Suppressor macrophage (primary cell): Measurements from ENCODE around the gene MED17.

Experiments
- DNase-seq, 4 experiments: peaks; one replicate each; pipeline ENCODE4 v3.0.0-alpha.2; 2020 to 2022
- total RNA-seq, 17 experiments: gene quantifications; one replicate each; lab custom pipeline; 2026; ENCODE audit warnings: mixed read lengths in 6 of 17, inconsistent platforms in 3 of 17; lab: John Stamatoyannopoulos, UW

The MED17 gene
- total RNA-seq = 4.9 to 15.6 (median 9.9) reads per million in 17 experiments

- peak; percentile 92 to 95 (median 94) for DNase-seq
These were observed at the start of gene MED17 for GRCh38 chr11:93784145-93784934. Gene MED17, plus strand, starts transcription at chr11:93784282. Its CDS starts 232 bp downstream, at chr11:93784514.

GRCh38 chr11:93734427-93735222 is 49.5 kb upstream of the MED17 start:
- DNase-seq = no peak

DNA sequence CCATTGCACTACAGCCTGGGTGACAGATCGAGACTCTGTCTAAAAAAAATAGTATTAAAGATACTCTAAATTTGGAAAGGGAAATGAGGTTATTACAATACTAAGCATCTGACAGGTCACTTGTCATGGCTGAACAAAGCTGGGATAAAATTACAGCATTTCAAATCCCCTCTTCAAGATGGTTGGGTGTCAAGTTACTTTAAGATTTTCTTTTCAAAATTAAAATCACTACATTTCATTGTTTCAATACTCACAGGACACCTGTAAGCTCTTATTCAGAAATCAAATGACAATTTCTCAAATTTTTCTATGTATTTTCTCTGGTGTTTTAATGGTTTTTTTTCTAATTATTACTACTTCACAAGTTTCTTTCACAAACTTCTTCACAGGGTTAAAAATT is 48.5 kb upstream of the MED17 start:
- no peak for DNase-seq

DNA sequence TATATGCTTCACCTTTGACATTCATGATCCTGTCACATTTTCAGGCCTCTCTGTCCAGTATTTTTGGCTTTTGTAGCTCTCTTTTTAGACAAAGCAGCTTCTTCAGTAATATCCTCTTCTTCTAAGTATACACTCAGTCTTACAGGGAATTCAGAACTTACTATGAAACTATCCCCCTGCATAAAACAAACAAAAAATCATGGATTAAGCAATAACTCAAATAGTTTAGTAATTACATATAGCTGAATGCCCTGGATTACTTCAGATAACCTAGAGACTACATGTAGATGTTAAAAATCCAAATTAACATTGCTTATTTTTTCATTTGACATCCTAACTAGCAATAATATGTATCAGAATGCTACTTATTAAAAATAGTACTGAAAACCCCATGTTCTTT is 48.0 kb upstream of the MED17 start:
- DNase-seq = no peak

GRCh38 chr11:93737904-93738612 is 46.0 kb upstream of the MED17 start:
- no peak for DNase-seq

DNA sequence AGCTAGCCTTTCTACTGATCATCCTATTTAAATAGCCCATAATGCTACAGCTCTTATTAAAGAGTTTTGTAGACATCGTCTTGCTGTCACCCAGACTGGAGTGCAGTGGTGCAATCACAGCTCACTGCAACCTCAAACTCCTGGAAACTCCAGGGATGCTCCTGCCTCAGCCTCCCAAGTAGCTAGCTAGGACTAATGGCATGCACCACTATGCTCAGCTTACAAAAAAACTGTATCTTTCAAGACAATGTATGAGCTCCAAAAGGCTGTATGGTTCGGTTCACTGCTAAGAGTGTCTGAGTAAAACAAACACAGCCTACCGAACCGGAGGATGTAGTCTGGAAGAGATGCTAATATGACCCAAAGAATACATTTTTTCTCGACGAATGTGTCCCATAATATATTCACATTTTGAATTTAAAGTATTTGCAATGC is 45.4 kb upstream of the MED17 start:
- no peak for DNase-seq

DNA sequence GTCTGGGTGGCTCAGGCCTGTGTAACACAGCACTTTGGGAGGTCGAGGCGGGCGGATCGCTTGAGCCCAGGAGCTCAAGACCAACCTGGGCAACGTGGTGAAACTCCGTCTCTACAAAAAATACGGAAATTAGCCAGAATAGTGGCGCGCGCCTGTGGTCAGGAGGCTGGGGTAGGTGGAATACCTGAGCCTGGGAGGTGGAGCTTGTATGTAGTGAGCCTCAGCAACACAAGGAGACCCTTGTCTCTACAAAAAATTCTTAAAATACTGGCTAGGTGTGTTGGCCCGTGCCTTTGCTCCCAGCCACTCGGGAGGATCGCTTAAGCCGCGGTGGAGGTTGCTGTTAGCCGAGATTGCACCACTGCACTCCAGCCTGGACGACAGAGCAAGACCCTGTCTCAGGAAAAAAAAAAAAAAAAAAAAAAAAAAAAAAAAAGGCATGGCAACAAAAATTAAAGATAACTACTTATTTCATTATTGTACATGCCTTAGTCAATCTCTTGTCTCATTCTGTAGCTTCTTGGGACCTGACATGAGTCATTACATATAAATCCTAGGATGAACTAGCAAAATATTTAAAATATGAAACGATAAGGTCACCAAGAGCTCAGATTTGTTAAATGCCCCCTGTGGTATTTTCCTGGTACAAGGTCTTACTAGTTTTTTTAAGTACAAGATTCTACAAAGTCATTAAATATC is 43.9 kb upstream of the MED17 start:
- DNase-seq = peak in 2 of 4 experiments; percentile 9 to 17

GRCh38 chr11:93740730-93741093 is 43.4 kb upstream of the MED17 start:
- DNase-seq = peak; percentile 74 to 89 (median 88)

GRCh38 chr11:93741094-93741881 is 42.8 kb upstream of the MED17 start, which contains the start of the genes C11orf54 and TAF1D:
Gene C11orf54, plus strand, starts transcription at chr11:93741672. Its CDS starts 5,722 bp downstream, at chr11:93747394.
Gene TAF1D, minus strand, starts transcription at chr11:93741495. Its CDS starts 2,191 bp downstream, at chr11:93739304.
- peak; percentile 98 to 100 (median 98) for DNase-seq

- DNase-seq = peak in 3 of 4 experiments; percentile 64 to 70 (median 67)
These were observed 42.2 kb upstream of the MED17 start for GRCh38 chr11:93741882-93742226.

GRCh38 chr11:93743291-93743690 is 40.8 kb upstream of the MED17 start:
- DNase-seq = no peak

- DNase-seq = no peak
These were observed 39.4 kb upstream of the MED17 start for GRCh38 chr11:93744669-93745004.

DNA sequence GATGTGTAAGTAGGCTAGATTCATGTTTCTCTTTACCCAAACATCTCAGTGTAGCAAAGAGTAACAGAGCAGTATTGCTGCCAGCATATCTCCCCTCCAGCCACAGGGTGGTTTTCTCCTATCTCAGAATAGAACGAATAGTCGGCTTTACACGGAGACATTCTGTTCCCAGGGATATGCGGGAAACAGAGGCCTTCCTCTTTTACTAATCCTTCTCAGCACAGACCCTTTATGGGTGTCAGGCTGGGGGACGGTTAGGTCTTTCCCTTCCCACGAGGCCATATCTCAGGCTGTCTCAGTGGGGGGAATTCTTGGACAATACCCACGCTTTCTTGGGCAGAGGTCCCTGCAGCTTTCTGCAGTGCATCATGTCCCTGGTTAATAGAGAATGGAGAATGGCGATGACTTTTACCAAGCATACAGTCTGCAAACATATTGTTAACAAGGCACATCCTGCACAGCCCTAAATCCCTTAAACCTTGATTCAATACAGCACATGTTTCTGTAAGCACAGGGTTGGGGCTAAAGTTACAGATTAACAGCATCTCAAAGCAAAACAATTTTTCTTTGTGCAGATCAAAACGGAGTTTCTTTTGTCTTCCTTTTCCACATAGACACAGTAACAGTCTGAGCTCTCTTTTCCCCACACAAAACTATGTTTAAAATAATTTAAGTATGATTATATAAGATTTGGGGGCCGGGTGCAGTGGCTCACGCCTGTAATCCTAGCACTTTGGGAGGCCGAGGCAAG is 38.9 kb upstream of the MED17 start:
- peak in 2 of 4 experiments; percentile 11 to 15 for DNase-seq

DNA sequence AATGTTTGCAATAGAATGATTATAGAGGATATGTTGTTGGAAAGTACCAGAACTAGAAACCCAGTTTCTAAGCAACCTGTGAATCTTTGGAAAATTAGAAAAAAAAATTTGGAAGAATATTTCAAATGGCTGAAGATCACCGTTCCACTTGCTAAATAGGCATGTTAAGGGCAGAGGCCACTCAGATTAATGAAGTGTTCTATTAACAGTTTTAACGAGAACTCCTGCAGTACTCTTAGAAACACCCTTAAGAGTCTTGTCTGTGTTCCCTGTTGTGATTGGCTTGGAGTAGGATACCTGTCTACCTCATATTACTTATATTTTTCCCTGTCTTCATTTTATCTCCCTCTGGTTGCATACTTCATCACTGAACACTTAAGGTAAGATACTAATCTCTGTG is 38.0 kb upstream of the MED17 start:
- DNase-seq = no peak

DNA sequence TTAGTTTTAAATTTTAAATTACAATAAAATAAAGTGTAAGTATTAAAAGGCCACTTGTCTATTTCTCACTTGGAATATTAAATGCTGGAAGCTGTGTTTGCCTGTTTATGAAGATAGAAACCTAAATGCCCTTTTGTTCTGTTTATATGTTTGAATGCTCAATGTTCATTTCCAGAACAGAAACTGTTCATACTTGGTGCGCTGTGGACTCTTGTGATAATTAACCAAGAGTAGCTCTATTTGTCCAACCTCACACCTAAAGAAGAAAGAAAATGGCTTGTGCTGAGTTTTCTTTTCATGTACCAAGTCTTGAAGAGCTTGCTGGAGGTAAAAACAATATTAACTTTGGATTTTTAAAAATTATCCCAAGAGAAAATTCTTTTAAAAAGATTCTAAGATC is 37.0 kb upstream of the MED17 start:
- DNase-seq = no peak

- no peak for DNase-seq
These were observed 33.1 kb upstream of the MED17 start for GRCh38 chr11:93751001-93751400.

- DNase-seq = no peak
These were observed 30.8 kb upstream of the MED17 start for GRCh38 chr11:93753241-93753640.

DNA sequence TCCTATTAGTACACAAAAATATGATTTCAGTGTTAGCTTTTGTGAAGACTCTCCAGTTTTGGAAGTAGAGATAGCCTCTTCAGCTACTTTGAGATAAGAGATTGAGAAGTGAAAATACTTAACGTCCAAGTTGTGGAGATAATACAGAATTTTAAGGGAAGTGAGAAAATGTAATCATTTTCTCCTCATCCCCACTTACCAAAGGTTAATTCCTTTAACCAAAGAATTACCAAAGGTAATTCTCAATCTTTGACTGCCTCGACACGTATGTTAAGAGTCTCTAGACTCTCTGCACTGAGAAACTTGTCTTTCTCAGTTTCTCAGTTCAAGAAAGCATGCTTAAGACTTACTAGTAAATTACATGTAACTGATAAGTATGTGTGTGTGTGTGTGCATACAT is 27.3 kb upstream of the MED17 start:
- no peak for DNase-seq

DNA sequence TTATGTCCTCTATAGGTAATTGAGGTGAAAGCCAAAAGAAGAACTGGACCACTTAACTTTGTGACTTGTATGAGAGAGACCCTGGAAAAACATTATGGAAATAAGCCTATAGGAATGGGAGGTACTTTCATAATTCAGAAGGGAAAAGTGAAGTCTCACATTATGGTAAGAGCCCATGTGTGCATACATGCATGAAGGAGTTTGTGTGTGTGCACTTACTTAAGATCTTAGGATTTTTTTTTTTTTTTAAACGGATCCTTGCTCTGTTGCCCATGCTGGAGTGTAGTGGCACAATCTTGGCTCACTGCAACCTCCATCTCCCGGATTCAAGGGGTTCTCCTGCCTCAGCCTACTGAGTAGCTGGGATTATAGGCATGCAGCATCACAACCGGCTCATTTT is 26.8 kb upstream of the MED17 start:
- DNase-seq = no peak

DNA sequence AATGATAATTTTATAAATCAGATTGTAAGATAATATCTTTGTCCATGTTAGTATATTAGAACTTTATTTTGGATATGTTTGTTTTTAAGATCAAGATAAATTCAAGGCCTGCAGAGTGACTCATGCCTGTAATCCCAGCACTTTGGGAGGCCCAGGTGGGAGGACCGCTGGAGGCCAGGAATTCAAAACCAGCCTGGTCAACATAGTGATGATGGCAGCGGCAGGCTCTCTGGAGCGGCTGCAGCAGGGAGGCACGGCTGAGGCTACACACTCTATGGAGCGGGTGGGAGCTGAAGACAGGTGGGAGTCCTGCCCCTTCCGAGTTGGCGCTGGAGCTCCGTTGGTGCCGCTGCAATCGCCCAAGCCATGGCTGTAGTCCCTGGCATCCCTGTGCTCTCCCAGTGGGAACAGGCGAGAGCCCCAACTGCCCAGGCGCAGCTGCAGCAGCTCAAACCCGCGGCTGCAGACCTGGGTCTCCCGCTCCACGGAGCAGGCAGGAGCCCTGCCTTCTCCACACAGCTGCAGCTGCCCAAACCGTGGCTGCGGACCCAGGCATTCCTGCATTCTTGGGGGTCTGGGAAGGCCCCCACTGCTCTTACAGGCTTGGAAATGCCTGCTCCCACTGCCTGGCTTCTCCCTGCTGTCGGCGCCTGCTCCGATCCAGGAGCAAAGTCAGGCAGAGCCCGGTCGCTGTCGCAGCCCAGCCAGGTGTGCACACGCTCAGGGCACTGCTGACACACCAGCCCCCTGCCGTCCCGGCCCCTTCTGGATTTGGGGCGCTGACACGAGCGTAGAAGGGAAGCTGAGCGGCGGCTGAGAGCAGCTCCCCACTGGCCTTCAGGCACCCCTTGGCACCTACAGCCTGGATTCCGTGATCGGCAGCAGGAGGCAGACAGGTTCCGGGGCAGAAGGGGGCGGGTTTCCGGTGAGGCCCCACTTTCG is 25.9 kb upstream of the MED17 start:
- DNase-seq = no peak
